ENCODE results near the gene FGF4. TPM values are rescaled to one million over a fixed set of nuclear protein-coding genes. Genes with fewer than 3 reads are reported as not detected.

Gene FGF4
- total RNA-seq, 1 donor from 2014 or later: not detected

GRCh38 chr11:69819541-69820070, 44.5 kb upstream of the FGF4 start:
- Mint-ChIP-seq H3K27me3 (ENCODE audit: low read depth) (peaks cover 90% of the 10 kb centered on the region), H3K9me3 (no peaks in the 10 kb centered on the region), H3K27ac (ENCODE audit: unreplicated experiment) (no peak overlapping the region), H3K4me1 (no peaks in the 10 kb centered on the region), H3K36me3 (ENCODE audit: low read depth) (no peaks in the 10 kb centered on the region), H3K4me3 (no peak overlapping the region)
- no peak for TF ChIP-seq CTCF (conservative IDR thresholded peaks at IDR 0.05)
- DNase-seq (ENCODE audit: low read depth, low spot score): no peak

GRCh38 chr11:69818603-69819441, 43.7 kb upstream of the FGF4 start, which contains the start of gene FGF3:
Gene FGF3 (minus strand): TSS chr11:69819416. CDS start chr11:69818933, 483 bp downstream.
- Mint-ChIP-seq H3K27ac (ENCODE audit: unreplicated experiment) (no peak within 1 kb of the TSS), H3K4me3 (no peak within 1 kb of the TSS), H3K36me3 (ENCODE audit: low read depth) (no peaks in the 10 kb centered on the region), H3K27me3 (ENCODE audit: low read depth) (peaks cover 90% of the 10 kb centered on the region), H3K9me3 (no peaks in the 10 kb centered on the region), H3K4me1 (no peaks in the 10 kb centered on the region)
- DNase-seq (ENCODE audit: low read depth, low spot score): no peak
- no peak for TF ChIP-seq CTCF (conservative IDR thresholded peaks at IDR 0.05)

- Mint-ChIP-seq H3K27me3 (ENCODE audit: low read depth) (peaks cover 91% of the 10 kb centered on the region), H3K27ac (ENCODE audit: unreplicated experiment) (no peak overlapping the region), H3K9me3 (no peaks in the 10 kb centered on the region), H3K4me3 (no peak overlapping the region), H3K4me1 (no peaks in the 10 kb centered on the region), H3K36me3 (ENCODE audit: low read depth) (no peaks in the 10 kb centered on the region)
- no peak for TF ChIP-seq CTCF (conservative IDR thresholded peaks at IDR 0.05)
- DNase-seq (ENCODE audit: low read depth, low spot score): no peak
Observed at GRCh38 chr11:69818231-69818602, 43.1 kb upstream of the FGF4 start.

GRCh38 chr11:69817265-69818230, 42.4 kb upstream of the FGF4 start:
- no peak overlapping the region for H3K27ac Mint-ChIP-seq (ENCODE audit: unreplicated experiment)
- H3K4me1 Mint-ChIP-seq: no peaks in the 10 kb centered on the region
- H3K36me3 Mint-ChIP-seq (ENCODE audit: low read depth): no peaks in the 10 kb centered on the region
- DNase-seq (ENCODE audit: low read depth, low spot score): no peak
- TF ChIP-seq CTCF (conservative IDR thresholded peaks at IDR 0.05): no peak
- peaks cover 87% of the 10 kb centered on the region for H3K27me3 Mint-ChIP-seq (ENCODE audit: low read depth)
- H3K9me3 Mint-ChIP-seq: no peaks in the 10 kb centered on the region
- no peak overlapping the region for H3K4me3 Mint-ChIP-seq

GRCh38 chr11:69816671-69817070, 41.5 kb upstream of the FGF4 start:
- DNase-seq (ENCODE audit: low read depth, low spot score): no peak
- no peaks in the 10 kb centered on the region for H3K9me3 Mint-ChIP-seq
- H3K27me3 Mint-ChIP-seq (ENCODE audit: low read depth): peaks cover 81% of the 10 kb centered on the region
- no peak overlapping the region for H3K4me3 Mint-ChIP-seq
- TF ChIP-seq CTCF (conservative IDR thresholded peaks at IDR 0.05): no peak
- H3K27ac Mint-ChIP-seq (ENCODE audit: unreplicated experiment): no peak overlapping the region
- no peaks in the 10 kb centered on the region for H3K36me3 Mint-ChIP-seq (ENCODE audit: low read depth)
- H3K4me1 Mint-ChIP-seq: peaks cover 3% of the 10 kb centered on the region

Data from neural crest cell (in vitro differentiated cells).